ENCODE data around the gene PCTP.

PCTP gene

GRCh38 chr17:55806745-55807495, 56.1 kb downstream of the PCTP start:
- DNase-seq (ENCODE audit: low spot score), result no peak

GRCh38 chr17:55811536-55811935, 60.7 kb downstream of the PCTP start:
- DNase-seq (ENCODE audit: low spot score), result no peak

GRCh38 chr17:55812323-55812722, 61.5 kb downstream of the PCTP start:
- DNase-seq (ENCODE audit: low spot score), result no peak

- no peak for DNase-seq (ENCODE audit: low spot score)
Measured at GRCh38 chr17:55813944-55814343, 63.1 kb downstream of the PCTP start.

- DNase-seq (ENCODE audit: low spot score), result no peak
Measured at GRCh38 chr17:55814377-55814776, 63.5 kb downstream of the PCTP start.

GRCh38 chr17:55816532-55817396, 65.9 kb downstream of the PCTP start:
- no peak for DNase-seq (ENCODE audit: low spot score)

- no peak for DNase-seq (ENCODE audit: low spot score)
Measured at GRCh38 chr17:55817397-55817709, 66.5 kb downstream of the PCTP start.

- no peak for DNase-seq (ENCODE audit: low spot score)
Measured at GRCh38 chr17:55818026-55818425, 67.2 kb downstream of the PCTP start.

- DNase-seq (ENCODE audit: low spot score), result no peak
Measured at GRCh38 chr17:55818451-55819375, 67.9 kb downstream of the PCTP start.

- DNase-seq (ENCODE audit: low spot score), result no peak
Measured at GRCh38 chr17:55820675-55821074, 69.8 kb downstream of the PCTP start.

GRCh38 chr17:55822028-55822427, 71.2 kb downstream of the PCTP start:
- no peak for DNase-seq (ENCODE audit: low spot score)

GRCh38 chr17:55825213-55825612, 74.4 kb downstream of the PCTP start:
- no peak for DNase-seq (ENCODE audit: low spot score)
